ENCODE data around the gene SLC25A12. TPM values are rescaled to one million over a fixed set of nuclear protein-coding genes. Genes with fewer than 3 reads are reported as not detected.
"Not testable (repeated sequence)": the region's sequence is repeated elsewhere in the genome, so short reads cannot be mapped to it uniquely, and the experiment has no call there.

SLC25A12 gene
- total RNA-seq, 3 donors from 2014 or later = 15.5 to 54.7 (median 39.2) TPM

- no peak overlapping the region for H3K27ac ChIP-seq
- DNase-seq (ENCODE audit: low spot score in 2 of 2) = no peak
- intact Hi-C loops (cut with DNase I; ENCODE audit: low total_unique reads) = no loop called here
- no peaks in the 10 kb centered on the region for H3K27me3 ChIP-seq
- no peak overlapping the region for H3K4me3 ChIP-seq
- H3K9me3 ChIP-seq = no peaks in the 10 kb centered on the region
- TF ChIP-seq CTCF (IDR thresholded peaks at IDR 0.05) (no peak), POLR2AphosphoS5 (IDR thresholded peaks at IDR 0.05) (no peak), POLR2A (IDR thresholded peaks at IDR 0.05) (no peak)
- peaks cover 3% of the 10 kb centered on the region for H3K36me3 ChIP-seq
- H3K4me1 ChIP-seq = no peaks in the 10 kb centered on the region
Observed at GRCh38 chr2:171814174-171814573, 79.9 kb downstream of the SLC25A12 start.

GRCh38 chr2:171813729-171814128 lies 80.3 kb downstream of the SLC25A12 start:
- H3K4me3 ChIP-seq = no peak overlapping the region
- no peaks in the 10 kb centered on the region for H3K4me1 ChIP-seq
- intact Hi-C loops (cut with DNase I; ENCODE audit: low total_unique reads) = no loop called here
- no peaks in the 10 kb centered on the region for H3K27me3 ChIP-seq
- H3K36me3 ChIP-seq = peaks cover 3% of the 10 kb centered on the region
- no peak for DNase-seq (ENCODE audit: low spot score in 2 of 2)
- TF ChIP-seq CTCF (IDR thresholded peaks at IDR 0.05) (no peak), POLR2A (IDR thresholded peaks at IDR 0.05) (no peak), POLR2AphosphoS5 (IDR thresholded peaks at IDR 0.05) (no peak)
- no peak overlapping the region for H3K27ac ChIP-seq
- H3K9me3 ChIP-seq = no peaks in the 10 kb centered on the region

- intact Hi-C loops (cut with DNase I; ENCODE audit: low total_unique reads) = no loop called here
- Histone ChIP-seq H3K4me3 (no peak overlapping the region), H3K27ac (no peak overlapping the region), H3K4me1 (no peaks in the 10 kb centered on the region), H3K36me3 (peaks cover 3% of the 10 kb centered on the region), H3K27me3 (no peaks in the 10 kb centered on the region), H3K9me3 (no peaks in the 10 kb centered on the region)
- TF ChIP-seq POLR2AphosphoS5 (IDR thresholded peaks at IDR 0.05) (no peak), CTCF (IDR thresholded peaks at IDR 0.05) (no peak), POLR2A (IDR thresholded peaks at IDR 0.05) (no peak)
- no peak for DNase-seq (ENCODE audit: low spot score in 2 of 2)
Observed at GRCh38 chr2:171813126-171813525, 80.9 kb downstream of the SLC25A12 start.

- H3K27ac ChIP-seq = no peak overlapping the region
- no peaks in the 10 kb centered on the region for H3K27me3 ChIP-seq
- peaks cover 0 to 8% of the 10 kb centered on the region in 2 donors for H3K4me1 ChIP-seq
- peaks cover 3% of the 10 kb centered on the region for H3K36me3 ChIP-seq
- TF ChIP-seq CTCF (IDR thresholded peaks at IDR 0.05) = peak in 2 of 3 donors; percentile 40 to 46
- TF ChIP-seq POLR2A (IDR thresholded peaks at IDR 0.05) = no peak
- no peaks in the 10 kb centered on the region for H3K9me3 ChIP-seq
- no peak overlapping the region for H3K4me3 ChIP-seq
- DNase-seq (ENCODE audit: low spot score in 2 of 2) = no peak
- intact Hi-C loops (cut with DNase I; ENCODE audit: low total_unique reads) = no loop called here
Observed at GRCh38 chr2:171811245-171811628, 82.8 kb downstream of the SLC25A12 start.

GRCh38 chr2:171810422-171811244 lies 83.4 kb downstream of the SLC25A12 start:
- intact Hi-C loops (cut with DNase I; ENCODE audit: low total_unique reads) = no loop called here
- no peak for DNase-seq (ENCODE audit: low spot score in 2 of 2)
- Histone ChIP-seq H3K4me3 (no peak overlapping the region), H3K4me1 (peaks cover 0 to 8% of the 10 kb centered on the region in 2 donors), H3K27ac (no peak overlapping the region), H3K36me3 (peaks cover under 1% of the 10 kb centered on the region), H3K9me3 (no peaks in the 10 kb centered on the region), H3K27me3 (no peaks in the 10 kb centered on the region)
- TF ChIP-seq CTCF (IDR thresholded peaks at IDR 0.05) (no peak), POLR2AphosphoS5 (IDR thresholded peaks at IDR 0.05) (no peak), POLR2A (IDR thresholded peaks at IDR 0.05) (no peak)

- H3K27me3 ChIP-seq; H3K9me3 ChIP-seq; H3K36me3 ChIP-seq; H3K4me1 ChIP-seq; H3K27ac ChIP-seq; intact Hi-C loops (cut with DNase I; ENCODE audit: low total_unique reads); DNase-seq (ENCODE audit: low spot score in 2 of 2); H3K4me3 ChIP-seq: not testable (repeated sequence)
Observed at GRCh38 chr2:171808885-171809284, 85.2 kb downstream of the SLC25A12 start.
